Fibroblast of the aortic adventitia (primary cell): ENCODE results near the gene KLK12. TPM values are rescaled to one million over a fixed set of nuclear protein-coding genes. Genes with fewer than 3 reads are reported as not detected.

Experiments used
- DNase-seq: peaks from one replicate; pipeline ENCODE4 v3.0.0-alpha.2; 2010; ENCODE audit warnings: low read depth
- H3K4me3 ChIP-seq: 2 replicates; pipeline ENCODE4 v1.5.1; 2011; ENCODE audit warnings: low read depth, mild to moderate bottlenecking, control low read depth, low read length, moderate library complexity
- CTCF ChIP-seq: IDR thresholded peaks from 2 replicates; pipeline ENCODE4 v1.5.1; 2011; ENCODE audit warnings: mild to moderate bottlenecking, low read length, control low read depth, inconsistent platforms; ENCODE audit not compliant: insufficient read depth
- total RNA-seq: library from RNA; depleted of rRNA; stranded (reverse); fragments of >200 nt; gene quantifications from 2 replicates; pipeline ENCODE4 v1.2.3, GENCODE V29; 2012; ENCODE audit warnings: low replicate concordance

Gene KLK12
- total RNA-seq, 1 donor: not detected

GRCh38 chr19:51079481-51080110 lies 44.8 kb upstream of the KLK12 start:
- no peak for DNase-seq
- TF ChIP-seq CTCF: no peak
- no peak overlapping the region for H3K4me3 ChIP-seq

- DNase-seq: no peak
- no peak for TF ChIP-seq CTCF
Measured at GRCh38 chr19:51078731-51079130, 43.9 kb upstream of the KLK12 start.

GRCh38 chr19:51078104-51078503 lies 43.3 kb upstream of the KLK12 start:
- no peak overlapping the region for H3K4me3 ChIP-seq
- DNase-seq: no peak
- no peak for TF ChIP-seq CTCF

More at GRCh38 chr19:51078731-51079130, 43.9 kb upstream of the KLK12 start:
- no peak overlapping the region for H3K4me3 ChIP-seq

- no peak overlapping the region for H3K4me3 ChIP-seq
- no peak for DNase-seq
- TF ChIP-seq CTCF: no peak
Measured at GRCh38 chr19:51076631-51077213, 41.9 kb upstream of the KLK12 start.

GRCh38 chr19:51075998-51076397 lies 41.2 kb upstream of the KLK12 start:
- no peak for DNase-seq
- TF ChIP-seq CTCF: no peak
- H3K4me3 ChIP-seq: no peak overlapping the region

DNA sequence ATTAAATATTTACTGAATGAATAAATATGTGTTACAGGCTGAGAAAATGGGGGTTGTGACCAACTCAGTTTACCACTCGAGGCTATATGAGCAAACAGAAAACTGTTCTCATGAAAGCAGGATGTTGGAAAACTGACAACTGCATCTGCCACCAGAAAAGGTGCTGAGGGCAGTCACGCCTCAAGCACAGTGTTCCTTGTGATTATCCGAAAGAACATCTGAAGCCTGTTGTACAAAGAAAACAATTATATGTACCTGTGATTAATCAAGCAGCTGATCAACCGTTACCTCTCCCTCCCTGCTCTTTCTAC lies 36.2 kb upstream of the KLK12 start:
- no peak for TF ChIP-seq CTCF
- no peak overlapping the region for H3K4me3 ChIP-seq
- no peak for DNase-seq
